Panc1 (cell line): ENCODE results near the gene ERFL. TPM values are rescaled to one million over a fixed set of nuclear protein-coding genes. Genes with fewer than 3 reads are reported as not detected.

ENCODE experiments used
- ATAC-seq: fragments of 200-7000 bp; cut with Tn5 transposase; 2 replicates; pipeline ENCODE4 v1.9.1; 2020; ENCODE audit warnings: mild to moderate bottlenecking, moderate library complexity
- BruUV-seq: library from RNA; stranded (reverse); fragments of 400-500 nt; replicated peaks from 2 replicates; lab custom pipeline; 2021; lab: Mats Ljungman, UMichigan
- CTCF ChIA-PET: fragments of 300-600 bp; sonication (Branson Sonifier 250); formaldehyde crosslinking; loops from one replicate; lab custom pipeline; 2022; ENCODE audit warnings: antibody characterized with exemption; lab: Charles Lee
- POLR2A ChIA-PET: fragments of 300-600 bp; sonication (Branson Sonifier 250); formaldehyde crosslinking; loops from one replicate; lab custom pipeline; 2022; ENCODE audit warnings: antibody characterized with exemption; lab: Charles Lee
- DNase-seq: peaks from one replicate; pipeline ENCODE4 v3.0.0-alpha.2; 2010; ENCODE audit warnings: low read depth, low spot score
- H3K27ac ChIP-seq: 2 replicates; pipeline ENCODE4 v1.5.1; 2011; ENCODE audit warnings: mild to moderate bottlenecking, low read length, inconsistent platforms
- H3K27me3 ChIP-seq: fragments of 200-500 bp; sonication (Bioruptor generic); 2 replicates; pipeline ENCODE4 v1.6.0; 2014; ENCODE audit warnings: low read length, inconsistent platforms; ENCODE audit not compliant: control insufficient read depth, insufficient read depth
- H3K36me3 ChIP-seq: fragments of 200-500 bp; sonication (Bioruptor generic); 2 replicates; pipeline ENCODE4 v1.5.1; 2014; ENCODE audit warnings: inconsistent platforms, mild to moderate bottlenecking, low read length, moderate library complexity; ENCODE audit not compliant: control insufficient read depth, insufficient read depth
- H3K4me1 ChIP-seq: 2 replicates; pipeline ENCODE4 v1.5.1; 2011; ENCODE audit warnings: inconsistent platforms, mild to moderate bottlenecking, low read length, moderate library complexity; ENCODE audit not compliant: control insufficient read depth, insufficient read depth
- H3K4me3 ChIP-seq, 2 experiments: 2 replicates each; pipeline ENCODE4 v1.5.1; 2011 to 2012; ENCODE audit warnings: low read depth in 2 of 2, low read length in 2 of 2, mild to moderate bottlenecking in 2 of 2, inconsistent platforms in 1 of 2, moderate library complexity in 1 of 2
- H3K9me3 ChIP-seq: fragments of 200-500 bp; sonication (Bioruptor generic); 2 replicates; pipeline ENCODE4 v1.5.1; 2014; ENCODE audit warnings: low read depth, mild to moderate bottlenecking, inconsistent platforms, low read length, moderate library complexity; ENCODE audit not compliant: control insufficient read depth, insufficient read depth
- CTCF ChIP-seq: fragments of 450-650 bp; IDR thresholded peaks from 2 replicates; pipeline ENCODE4 v1.5.1; 2017; ENCODE audit warnings: mild to moderate bottlenecking
- POLR2AphosphoS5 ChIP-seq: IDR thresholded peaks from 2 replicates; pipeline ENCODE4 v1.6.1; 2012; ENCODE audit warnings: mild to moderate bottlenecking, low read depth, low read length, moderate library complexity
- SIN3A ChIP-seq: IDR thresholded peaks from 2 replicates; pipeline ENCODE4 v1.6.1; 2012; ENCODE audit warnings: low read depth, mild to moderate bottlenecking, low read length, moderate library complexity, borderline replicate concordance; ENCODE audit not compliant: insufficient read depth
- TCF7L2 ChIP-seq: IDR thresholded peaks from 2 replicates; pipeline ENCODE4 v1.6.1; 2011; ENCODE audit warnings: mild to moderate bottlenecking, low read depth, low read length, inconsistent platforms
- in situ Hi-C: cut with HindIII; loops from 2 replicates; pipeline ENCODE4 v1.10.0; 2016; ENCODE audit warnings: low sequenced_read_pairs, low pct_unique_long_range_greater_than_20kb
- intact Hi-C: fragments of 100-400 bp; cut with micrococcal nuclease; formaldehyde crosslinking; loops from one replicate; pipeline ENCODE4 v1.10.0; 2022; ENCODE audit not compliant: unreplicated experiment
- total RNA-seq: library from RNA; stranded (reverse); gene quantifications from one replicate; pipeline ENCODE4 v1.2.1, GENCODE V29; 2021; ENCODE audit not compliant: unreplicated experiment
- TF ChIP-seq, protein P1 (sequence below), 2 experiments: IDR thresholded peaks; 2 replicates each; pipeline ENCODE4 v1.6.1; 2011 to 2012; ENCODE audit warnings: low read depth in 2 of 2, control low read depth in 1 of 2, low read length in 1 of 2, mild to moderate bottlenecking in 1 of 2, moderate library complexity in 1 of 2; ENCODE audit not compliant: insufficient read depth in 1 of 2

The ERFL gene
- total RNA-seq, 1 experiment from 2014 or later: 0.18 TPM

- POLR2A ChIA-PET: interaction anchor here (1.3 kb wide), 1 partner anchor 78 kb away, joined by 11 read pairs; no protein-coding TSS in a partner anchor
- no peak for DNase-seq
- TF ChIP-seq, protein P1, sequence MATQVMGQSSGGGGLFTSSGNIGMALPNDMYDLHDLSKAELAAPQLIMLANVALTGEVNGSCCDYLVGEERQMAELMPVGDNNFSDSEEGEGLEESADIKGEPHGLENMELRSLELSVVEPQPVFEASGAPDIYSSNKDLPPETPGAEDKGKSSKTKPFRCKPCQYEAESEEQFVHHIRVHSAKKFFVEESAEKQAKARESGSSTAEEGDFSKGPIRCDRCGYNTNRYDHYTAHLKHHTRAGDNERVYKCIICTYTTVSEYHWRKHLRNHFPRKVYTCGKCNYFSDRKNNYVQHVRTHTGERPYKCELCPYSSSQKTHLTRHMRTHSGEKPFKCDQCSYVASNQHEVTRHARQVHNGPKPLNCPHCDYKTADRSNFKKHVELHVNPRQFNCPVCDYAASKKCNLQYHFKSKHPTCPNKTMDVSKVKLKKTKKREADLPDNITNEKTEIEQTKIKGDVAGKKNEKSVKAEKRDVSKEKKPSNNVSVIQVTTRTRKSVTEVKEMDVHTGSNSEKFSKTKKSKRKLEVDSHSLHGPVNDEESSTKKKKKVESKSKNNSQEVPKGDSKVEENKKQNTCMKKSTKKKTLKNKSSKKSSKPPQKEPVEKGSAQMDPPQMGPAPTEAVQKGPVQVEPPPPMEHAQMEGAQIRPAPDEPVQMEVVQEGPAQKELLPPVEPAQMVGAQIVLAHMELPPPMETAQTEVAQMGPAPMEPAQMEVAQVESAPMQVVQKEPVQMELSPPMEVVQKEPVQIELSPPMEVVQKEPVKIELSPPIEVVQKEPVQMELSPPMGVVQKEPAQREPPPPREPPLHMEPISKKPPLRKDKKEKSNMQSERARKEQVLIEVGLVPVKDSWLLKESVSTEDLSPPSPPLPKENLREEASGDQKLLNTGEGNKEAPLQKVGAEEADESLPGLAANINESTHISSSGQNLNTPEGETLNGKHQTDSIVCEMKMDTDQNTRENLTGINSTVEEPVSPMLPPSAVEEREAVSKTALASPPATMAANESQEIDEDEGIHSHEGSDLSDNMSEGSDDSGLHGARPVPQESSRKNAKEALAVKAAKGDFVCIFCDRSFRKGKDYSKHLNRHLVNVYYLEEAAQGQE (IDR thresholded peaks at IDR 0.05; ENCODE audit: insufficient read depth in 1 of 2, low read depth in 2 of 2, low read length in 1 of 2): no peak
- TF ChIP-seq TCF7L2 (no peak), CTCF (no peak), POLR2AphosphoS5 (no peak; the same call in none of the 2 replicates), SIN3A (no peak; the same call in 1 of the 2 replicates)
- intact Hi-C loops (no loop called here), in situ Hi-C loops (no loop called here)
- CTCF ChIA-PET: no interaction called here
- peaks cover 7% of the 10 kb centered on the region for H3K4me1 ChIP-seq
- no peak overlapping the region for H3K27ac ChIP-seq
- no TSS peak for BruUV-seq
- no peaks in the 10 kb centered on the region for H3K9me3 ChIP-seq
- peak; percentile 36 for ATAC-seq
- H3K27me3 ChIP-seq: no peaks in the 10 kb centered on the region
- H3K4me3 ChIP-seq: no peak overlapping the region
- no peaks in the 10 kb centered on the region; the same call in 1 of the 2 replicates for H3K36me3 ChIP-seq
Observed at GRCh38 chr19:41872384-41872774, 55.9 kb downstream of the ERFL start.

- ChIA-PET POLR2A (no interaction called here), CTCF (no interaction called here)
- no peak for TF ChIP-seq CTCF
- H3K9me3 ChIP-seq: no peaks in the 10 kb centered on the region
- peak; percentile 13; the same call in 1 of the 2 replicates for ATAC-seq
- in situ Hi-C loops: no loop called here
- no peak for DNase-seq
- no peaks in the 10 kb centered on the region for H3K27me3 ChIP-seq
- no peak overlapping the region for H3K4me3 ChIP-seq
- no peaks in the 10 kb centered on the region; the same call in 1 of the 2 replicates for H3K36me3 ChIP-seq
- no TSS peak for BruUV-seq
- peaks cover 7% of the 10 kb centered on the region for H3K4me1 ChIP-seq
- no peak overlapping the region for H3K27ac ChIP-seq
- intact Hi-C loops: no loop called here
Observed at GRCh38 chr19:41871573-41872383, 56.5 kb downstream of the ERFL start.
